Right kidney (tissue), 1 donor: ENCODE measurements around the gene NIN.
"Not testable (repeated sequence)": the region's sequence is repeated elsewhere in the genome, so short reads cannot be mapped to it uniquely, and the experiment has no call there.

Experiments
- DNase-seq: peaks from one replicate; pipeline ENCODE4 v3.0.0-alpha.2; 2016

NIN gene

DNA sequence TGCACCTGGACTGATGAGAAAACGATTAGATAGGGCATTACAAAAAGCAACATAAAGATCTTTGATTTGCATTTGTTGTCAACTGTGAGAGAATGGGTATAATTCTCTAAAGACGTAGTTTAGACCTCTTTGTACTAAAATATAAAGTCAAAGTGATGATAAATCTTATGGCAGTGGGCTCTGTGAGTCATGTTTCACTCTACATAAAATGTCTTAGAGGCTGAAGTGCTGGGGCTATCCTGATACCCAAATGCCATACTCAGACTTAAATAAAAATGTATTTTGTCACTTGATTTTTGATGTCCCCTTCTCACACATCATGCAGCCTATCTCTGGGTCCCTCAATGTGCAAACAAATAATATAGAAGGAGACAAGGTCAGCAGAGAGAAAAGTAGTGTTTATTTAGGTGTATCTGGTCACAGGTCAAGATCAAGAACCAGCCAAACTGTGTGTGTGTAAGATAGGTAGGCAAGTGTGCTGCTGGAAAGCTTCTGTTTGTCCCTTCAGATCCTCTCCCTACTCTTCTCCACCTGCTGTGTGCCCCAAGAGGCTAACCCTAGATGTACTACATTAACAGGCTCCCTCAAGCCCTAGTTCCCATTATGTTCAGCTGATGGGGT is 7.0 kb upstream of the NIN start:
- DNase-seq, result no peak

DNA sequence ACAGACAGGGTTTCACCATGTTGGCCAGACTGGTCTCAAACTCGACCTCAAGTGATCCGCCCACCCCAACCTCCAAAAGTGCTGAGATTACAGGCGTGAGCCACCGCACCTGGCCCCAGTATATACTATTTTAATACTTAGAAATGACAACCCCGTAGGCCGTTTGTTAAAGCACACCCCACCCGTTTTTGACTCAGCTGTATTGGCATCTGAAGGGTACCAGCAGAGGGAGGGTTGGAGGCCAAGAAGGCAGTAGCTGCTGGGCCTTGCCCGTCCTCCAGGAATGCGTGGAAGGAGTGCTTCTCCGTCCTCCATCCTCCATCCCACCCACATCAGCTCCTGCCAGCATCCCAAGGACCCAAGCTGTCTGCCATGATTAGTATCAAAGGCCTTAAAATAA is 6.3 kb upstream of the NIN start:
- DNase-seq, result no peak

DNA sequence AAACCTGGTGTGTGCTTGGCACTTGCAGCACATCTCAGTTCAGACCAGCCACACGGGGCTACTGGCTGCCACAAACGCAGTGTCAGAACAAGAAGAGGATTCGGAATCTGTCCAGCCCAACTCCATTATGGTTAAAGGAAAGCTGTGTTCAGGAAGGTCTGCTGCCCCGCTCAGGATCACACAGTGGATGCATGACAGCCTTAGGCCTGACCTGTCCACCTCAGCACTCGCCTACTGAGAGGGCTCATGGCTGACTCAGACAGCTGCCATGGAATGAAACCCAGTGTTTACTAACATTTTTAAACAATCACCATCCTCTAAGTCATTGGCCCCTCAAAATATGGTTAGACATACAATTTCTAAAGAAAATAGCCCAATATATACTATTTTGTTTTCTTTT is 5.6 kb upstream of the NIN start:
- no peak for DNase-seq

DNA sequence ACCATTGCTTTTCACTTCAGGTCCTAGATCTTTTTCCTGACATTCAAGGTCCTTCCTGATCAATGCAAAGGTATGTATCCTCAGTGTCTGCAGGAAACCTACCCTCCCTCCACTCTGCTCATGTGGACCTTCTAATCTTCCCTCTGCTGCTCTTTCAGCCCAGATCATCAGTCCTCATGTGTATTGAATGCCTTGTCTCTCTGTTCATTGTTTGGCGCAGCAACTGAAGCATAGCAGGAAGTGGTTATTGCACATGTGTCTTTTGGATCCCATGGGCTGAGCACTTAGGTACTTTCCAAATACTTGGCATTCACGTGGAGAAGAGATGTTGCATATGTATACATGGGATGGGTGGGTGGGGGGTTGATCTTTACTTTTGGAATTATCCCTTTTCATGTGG is 4.3 kb upstream of the NIN start:
- no peak for DNase-seq

DNA sequence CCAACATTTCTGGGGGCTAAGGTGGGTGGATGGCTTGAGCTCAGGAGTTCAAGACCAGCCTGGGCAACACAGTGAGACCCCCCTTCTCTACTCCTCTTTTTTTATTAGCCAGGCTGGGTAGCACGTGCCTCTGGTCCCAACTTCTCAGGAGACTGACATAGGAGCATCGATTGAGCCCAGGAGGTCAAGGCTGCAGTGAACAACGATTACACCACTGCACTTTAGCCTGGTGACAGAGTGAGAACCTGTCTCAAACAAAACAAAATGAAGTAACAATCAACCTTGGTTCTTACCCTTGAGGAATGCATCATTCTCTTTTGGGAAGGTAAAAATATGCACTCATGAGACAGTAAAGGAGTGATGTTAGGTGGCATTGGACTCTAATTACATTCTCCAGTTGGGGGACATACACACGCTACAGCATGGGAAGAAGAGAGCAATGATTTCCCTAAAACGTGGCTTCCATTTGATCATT is 3.9 kb upstream of the NIN start:
- no peak for DNase-seq

DNA sequence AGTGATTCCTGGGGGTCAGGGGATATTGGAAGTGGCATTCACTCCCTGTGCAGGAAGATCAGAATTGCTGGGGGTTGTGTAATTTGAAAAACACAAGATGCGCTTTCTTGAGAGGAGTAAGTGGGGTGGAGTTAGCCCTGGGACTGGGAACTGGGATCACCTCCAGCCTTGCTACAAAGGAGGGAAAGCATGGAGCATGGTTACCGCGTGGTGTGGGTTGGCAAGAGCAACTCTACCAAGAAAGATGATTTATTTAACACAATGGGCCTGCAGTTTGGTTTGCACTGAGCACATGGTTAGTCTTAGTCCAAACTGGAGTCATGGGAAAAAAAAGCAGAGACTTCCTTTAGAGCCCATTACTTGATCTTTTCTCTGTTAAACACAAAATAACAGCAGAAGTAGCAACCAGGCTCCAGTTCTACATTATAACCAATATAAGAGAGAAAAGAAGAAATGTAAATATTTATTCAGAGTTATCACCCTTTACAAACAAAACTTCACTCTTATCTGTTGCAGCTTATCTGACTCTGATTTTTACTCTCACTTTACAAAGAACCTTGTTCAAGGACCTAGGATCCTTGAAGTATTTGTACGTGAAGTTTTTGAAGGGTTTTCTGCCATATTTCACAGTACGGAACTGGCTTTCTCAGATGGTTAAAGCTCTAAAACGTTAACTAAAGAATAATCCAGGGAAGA is 2.1 kb upstream of the NIN start:
- no peak for DNase-seq

DNA sequence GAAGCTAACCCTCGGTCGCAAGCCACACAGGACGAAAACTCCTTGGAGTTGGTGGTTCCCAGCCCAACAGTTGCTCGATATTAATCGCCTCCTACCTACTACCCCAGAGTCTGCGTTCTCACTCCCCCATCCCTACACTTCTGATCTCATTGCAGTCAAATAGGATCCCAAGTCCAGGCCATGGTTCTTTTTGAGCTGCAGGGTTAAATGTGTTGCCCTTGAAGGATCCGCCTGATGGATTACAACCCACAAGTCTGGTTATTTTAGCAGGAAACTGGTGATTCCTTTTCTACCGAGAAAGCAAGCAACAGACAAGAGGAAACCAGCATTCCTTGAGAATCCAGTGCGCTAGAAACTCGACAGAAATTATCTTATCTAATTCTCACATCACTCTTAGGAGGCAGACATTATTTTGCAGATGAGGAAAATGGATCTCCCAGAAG is 785 bp upstream of the NIN start:
- no peak for DNase-seq

DNA sequence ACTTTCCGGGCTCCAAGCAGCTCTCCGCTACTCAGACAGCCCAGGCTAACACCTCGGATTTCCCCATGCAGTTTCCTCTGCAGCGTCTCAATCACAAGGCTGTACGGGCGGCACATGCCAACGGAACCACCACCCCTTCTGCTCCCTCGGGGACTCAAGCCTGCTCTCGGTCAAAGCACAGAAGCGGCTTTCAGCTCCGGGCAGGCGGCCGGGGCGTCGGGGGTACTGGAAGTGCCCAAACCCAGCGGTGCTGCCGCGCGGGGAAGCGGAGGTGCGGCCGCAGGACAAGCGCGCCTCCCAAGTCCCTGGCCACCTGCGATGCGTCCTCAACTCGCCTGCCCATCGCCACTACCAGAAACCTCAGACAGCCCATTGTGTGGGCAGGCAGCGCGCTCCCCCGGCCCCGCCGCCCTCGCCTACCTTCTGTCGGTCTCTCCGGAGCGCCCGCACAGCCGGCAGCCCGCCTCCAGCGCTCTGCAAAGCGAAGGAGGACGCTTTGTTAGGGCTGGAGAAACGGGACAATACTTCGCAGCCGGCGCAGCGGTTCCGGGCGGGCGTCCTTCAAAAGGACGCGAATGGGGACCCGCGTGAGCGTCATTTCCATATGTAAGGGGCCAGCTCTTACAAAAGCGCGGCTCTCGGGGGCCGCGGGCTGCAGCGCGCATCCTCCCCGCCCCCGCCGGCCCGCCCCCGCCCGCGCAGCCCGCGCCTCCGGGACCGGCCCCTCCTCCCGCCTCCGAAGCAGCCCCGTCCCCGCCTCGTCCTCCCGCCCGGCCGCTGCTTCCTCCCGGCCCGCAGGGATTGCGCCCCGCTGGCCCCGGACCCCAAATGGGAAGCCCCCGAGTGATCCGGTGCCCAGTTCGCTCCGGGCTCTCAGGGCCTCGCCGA is 674 bp downstream of the NIN start:
- peak; percentile 88 for DNase-seq

DNA sequence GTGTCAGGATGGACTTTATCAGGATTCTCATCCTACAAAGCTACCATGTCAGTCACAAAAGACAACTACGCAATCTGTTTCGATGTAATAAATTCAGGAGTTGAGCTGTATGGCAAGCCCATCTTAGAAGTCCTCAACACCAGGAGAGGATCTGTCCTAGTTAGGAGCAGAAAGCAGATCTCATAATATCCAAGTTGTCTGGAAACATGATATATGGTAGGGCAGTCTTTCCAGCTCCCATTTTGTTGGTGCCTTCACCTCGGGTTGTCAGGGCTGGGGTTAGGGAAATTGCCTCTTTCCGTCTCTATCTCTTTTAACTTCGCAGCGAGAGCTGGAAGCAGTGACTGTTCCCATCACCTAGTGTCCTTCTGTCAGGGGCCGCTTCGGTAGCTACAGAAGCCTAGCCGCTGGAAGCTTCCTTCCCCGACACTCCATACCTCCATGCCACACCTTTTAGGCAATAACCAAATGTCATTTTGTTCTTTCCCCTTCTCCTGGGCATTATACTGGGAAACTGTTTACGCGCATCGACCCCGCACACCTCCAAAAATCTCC is 1.4 kb downstream of the NIN start:
- no peak for DNase-seq

DNA sequence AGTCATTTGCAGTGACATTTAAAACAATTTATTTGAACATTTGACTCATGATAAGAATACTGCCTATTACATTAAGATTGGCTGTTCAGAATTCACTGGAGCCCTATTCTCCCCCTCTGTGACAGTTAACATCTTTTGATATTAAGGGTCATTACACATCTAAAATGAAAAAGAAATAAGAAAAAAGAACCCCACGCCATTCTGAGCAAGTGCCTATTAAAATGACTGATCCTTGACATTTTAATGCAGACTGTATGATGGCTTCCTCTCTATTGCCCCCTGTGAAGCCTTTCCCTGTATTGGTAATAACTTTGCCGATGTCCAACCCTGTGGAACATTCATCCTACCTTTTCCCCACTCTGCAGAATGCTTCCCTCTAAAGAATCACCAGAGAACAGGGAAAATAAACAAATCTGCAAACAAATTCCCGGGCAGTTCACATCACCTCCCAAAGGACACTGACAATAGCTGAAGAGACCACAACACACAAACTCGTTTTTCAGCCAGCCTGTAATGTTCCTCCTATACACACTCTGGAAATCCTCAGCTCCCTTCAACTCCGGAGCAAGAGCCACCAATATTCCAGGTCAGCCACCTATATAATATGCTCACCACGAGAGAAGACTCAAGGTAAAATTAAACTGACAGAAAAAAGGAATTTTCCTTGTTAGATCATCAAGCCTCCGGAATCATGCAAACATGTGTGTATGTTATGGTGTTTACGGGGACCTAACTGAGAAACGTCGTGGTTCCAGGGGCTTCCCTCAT is 2.1 kb downstream of the NIN start:
- peak; percentile 26 for DNase-seq

DNA sequence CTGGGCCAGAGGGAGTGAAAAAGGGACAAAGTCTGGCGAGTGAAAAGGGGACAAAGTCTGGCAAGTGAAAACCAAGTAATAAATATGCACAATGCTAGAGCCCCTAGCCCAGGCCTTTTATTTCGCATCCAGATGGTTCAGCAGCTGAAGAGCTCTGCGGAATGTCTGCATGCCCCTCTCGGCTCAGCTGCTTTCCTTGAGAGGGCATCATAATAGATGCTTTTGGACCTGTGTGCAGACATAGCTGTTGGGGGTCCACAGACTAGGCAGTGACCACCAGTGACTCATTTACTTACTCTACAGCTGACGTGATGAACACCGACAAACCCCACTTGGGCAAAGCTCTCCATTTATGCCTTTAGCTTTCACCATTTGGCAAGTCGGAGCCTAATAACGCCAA is 4.3 kb downstream of the NIN start:
- no peak for DNase-seq

DNA sequence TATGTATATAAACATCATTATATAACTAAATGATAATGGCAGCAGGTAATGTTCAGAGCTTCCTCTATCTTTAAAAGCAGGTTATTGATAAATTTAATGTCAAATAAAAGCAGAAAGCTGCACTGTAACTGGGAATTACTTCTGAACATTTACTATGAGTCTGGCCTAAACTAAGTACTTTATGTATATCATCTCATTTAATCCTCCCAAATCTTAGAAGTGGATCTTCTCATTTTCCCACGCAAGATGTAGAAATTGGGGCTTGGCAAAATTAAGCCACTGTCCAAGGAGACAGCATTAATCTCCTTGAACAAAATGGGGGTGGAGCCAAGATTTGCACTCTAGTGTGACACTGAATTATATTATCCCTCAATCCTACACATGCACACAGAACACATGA is 5.7 kb downstream of the NIN start:
- no peak for DNase-seq

DNA sequence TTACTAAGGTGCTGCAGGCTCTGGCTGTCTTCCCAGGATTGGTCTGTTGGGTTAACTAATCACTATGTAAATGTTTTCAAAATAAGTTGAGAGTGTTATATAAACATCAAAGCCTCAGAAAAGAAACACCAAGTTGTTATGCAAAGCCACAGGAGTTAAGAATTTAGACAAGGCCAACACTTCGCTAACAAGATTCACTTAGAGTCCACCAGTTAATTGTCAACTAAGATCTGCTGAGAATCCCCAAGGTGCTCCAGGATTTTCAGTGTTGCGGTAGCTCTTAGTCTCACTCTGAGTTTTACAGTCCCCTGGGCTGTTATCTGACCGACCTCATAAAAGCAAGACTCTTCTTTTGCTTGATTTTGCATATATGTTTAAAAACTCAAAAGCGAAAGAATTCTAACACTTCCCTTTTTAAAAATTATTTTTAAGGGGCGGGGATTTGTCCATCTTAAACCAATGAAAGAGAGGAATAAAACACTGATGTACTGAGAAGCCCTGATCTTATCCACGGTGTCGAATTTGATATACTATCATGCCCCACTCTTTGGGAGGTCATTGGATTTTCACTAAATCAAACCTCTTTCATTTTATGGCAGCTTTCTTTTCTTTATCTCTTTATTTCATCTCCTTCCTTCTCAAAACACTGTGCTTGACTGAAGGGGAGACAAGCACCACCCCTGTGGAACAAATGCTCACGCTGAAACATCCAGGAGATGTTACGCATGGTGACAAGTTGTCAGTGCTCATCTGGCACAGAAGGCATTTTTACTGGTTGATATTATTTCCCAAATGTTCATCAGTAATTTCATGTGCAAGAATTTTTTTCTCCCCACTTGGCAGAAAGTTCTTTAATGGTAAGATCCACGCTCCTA is 7.0 kb downstream of the NIN start:
- no peak for DNase-seq

DNA sequence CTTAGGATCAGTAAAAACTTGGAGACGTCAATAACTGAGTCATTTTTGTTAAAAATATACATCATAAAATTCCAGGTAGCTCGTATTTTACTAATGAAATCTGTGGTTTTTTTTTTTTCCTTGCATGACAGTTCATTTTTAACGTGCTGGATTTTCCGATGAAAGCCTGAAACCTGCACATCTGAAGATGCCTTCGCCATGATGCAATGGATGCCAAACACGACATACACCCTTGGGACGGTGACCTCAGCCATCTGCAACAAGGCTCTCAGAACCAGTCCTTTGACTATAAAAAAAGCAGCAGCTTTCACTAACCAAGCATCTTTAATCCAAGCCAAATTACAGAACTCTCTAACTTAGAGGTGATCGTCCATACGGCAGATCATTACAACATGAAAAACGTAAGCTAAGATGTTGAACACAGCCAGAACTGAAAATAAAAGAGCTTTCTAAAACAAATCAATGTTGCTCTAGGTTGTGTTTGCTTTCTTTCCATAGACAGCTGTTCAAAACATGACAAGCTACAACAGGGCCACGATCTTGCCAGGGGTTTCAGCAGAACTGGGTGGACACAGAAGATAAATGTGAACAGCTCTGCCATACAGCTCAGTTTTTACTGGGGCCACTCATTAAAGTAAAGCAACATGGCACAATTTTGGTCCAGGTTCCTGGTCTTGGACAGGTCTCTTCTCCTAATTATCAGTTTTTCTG is 7.8 kb downstream of the NIN start:
- DNase-seq, result no peak

DNA sequence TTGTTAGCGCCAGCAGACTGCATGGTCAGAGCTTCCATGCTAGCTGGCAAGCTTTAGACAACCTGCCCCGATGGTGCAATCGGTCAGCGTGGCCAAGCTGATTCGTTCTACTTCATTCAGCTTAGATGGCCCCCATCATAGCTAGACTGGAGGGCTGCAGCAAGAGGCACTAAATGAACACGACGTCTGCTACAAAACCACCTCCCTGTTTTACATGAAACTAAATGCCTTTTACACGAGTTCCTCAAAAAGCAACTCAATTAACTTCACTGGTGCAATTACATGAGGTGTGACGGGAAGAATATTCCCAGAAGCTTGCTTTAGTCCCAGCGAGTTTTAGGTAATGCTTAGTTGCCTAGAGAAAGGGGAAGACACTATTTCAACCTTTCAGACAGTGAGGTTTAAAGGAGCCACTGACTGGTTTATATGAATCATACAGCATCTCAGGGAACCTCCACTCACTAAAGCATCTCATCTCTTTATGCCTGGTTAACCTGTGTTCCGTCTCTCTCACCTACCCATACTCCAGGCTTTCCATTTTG is 8.4 kb downstream of the NIN start:
- DNase-seq, result no peak

DNA sequence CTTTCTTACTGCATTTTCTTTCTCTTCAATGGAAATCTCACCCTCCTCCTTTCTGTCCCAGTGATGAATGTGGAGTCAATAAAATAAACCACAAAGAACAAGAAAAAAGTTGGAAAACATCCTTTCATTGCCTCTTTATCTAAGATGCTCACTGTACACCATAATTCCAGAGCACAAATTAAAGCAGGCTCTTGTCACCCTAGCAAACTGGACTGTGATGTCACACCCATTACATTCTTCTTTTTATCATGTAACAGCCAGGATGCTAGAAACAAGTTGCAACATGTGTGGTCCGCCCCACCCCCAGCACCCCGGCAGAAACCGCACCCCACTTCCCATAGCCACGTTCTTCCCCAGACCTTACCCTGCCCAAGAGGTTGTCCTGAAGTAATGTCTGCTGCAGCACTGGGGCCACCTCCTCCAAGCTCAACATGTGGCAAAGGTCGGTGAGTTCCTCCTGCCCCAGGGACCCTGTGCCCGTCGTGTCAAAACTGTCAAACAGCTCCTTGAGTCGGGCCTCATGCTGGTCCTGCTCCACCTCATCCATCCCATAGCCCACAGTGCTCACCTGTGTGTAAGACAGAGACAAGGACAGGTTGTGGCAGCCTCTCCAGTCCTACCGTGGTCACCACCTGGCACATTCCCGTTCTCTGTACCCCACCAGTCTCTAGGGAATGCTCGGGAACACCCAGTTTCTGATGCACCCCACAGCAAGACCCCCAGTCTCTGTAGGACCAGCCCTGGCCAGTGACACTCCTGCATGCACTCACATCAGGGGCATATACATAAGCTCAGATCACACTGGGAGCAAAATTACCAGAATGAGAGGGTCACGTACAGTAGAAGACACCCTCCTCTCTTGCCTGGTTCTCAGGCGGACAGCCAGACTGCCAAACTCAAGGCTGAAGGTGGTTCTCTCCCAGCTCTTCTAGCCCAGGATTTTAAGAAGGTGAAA is 9.2 kb downstream of the NIN start:
- DNase-seq, result no peak

DNA sequence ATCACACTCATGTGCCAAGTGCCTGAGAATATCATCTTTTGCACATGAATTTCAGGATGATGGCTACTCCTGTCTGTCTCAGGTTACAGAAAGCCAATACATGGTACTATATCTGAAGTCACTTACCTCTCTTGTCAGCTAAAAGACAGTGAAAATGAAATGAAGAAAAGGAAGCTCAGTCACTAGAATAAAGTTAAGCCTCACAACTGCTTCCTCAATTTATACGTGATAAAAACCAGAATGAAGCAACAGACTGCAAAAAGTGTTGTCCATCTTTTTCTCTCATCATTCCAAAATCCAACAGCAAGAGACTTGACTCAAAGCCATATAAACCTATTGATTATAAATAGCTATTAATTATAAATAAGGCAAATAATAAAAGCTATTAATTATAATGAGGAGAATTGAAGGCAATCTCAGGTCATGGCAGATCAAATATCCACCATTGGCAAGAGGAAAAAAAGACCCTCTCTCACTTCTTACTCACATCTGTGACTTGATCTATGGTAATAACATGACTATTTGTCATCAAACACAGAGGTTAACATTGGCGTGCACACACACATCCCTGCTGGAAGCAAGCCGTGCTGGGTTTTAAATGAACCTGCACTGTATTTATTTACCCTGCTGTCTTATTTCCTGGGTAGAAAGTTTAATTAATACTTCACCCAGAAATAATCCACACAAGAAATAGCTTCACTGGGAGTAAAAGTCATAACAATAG is 10.0 kb downstream of the NIN start:
- no peak for DNase-seq

DNA sequence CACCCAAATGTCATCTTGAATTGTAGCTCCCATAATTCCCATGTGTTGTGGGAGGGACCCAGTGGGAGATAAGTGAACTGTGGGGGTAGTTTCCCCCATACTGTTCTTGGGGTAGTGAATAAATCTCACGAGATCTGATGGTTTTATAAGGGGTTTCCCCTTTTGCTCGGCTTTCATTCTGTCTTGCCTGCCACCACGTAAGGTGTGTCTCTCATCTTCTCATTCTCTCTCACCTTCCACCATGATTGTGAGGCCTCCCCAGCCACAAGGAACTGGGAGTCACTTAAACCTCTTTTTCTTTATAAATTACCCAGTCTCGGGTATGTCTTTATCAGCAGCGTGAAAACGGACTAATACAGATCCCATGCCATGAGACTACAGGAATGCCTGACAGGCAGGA is 11.7 kb downstream of the NIN start:
- not testable (repeated sequence) for DNase-seq
